Measurements from ENCODE around the gene WDR1. TPM values are rescaled to one million over a fixed set of nuclear protein-coding genes. Genes with fewer than 3 reads are reported as not detected.
"Not testable (repeated sequence)": the region's sequence is repeated elsewhere in the genome, so short reads cannot be mapped to it uniquely, and the experiment has no call there.

WDR1 gene
- total RNA-seq, 1 donor from 2014 or later: 200 TPM

GRCh38 chr4:10134141-10134540 lies 17.5 kb upstream of the WDR1 start:
- H3K36me3 Mint-ChIP-seq (ENCODE audit: insufficient read depth): no peaks in the 10 kb centered on the region

DNA sequence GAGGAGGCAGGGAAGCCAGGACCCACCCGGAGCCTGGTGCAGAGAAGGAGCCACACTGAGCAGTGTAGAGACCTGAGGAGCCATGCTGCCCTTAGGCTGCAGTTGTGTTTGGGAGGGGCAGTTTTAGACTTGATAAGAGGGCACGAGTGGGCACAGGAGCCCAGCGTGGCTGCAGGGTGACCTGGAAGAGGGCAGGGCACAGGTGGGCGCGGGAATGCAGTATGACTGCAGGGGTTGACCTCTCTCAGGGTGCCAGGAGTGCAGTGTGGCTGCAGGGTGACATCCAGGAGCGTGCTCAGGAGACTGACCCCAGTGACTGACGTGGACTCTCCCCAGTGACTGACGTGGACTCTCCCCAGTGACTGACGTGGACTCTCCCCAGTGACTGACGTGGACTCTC lies 14.6 kb upstream of the WDR1 start:
- Mint-ChIP-seq H3K9me3 (ENCODE audit: low read depth) (peaks cover 3% of the 10 kb centered on the region), H3K4me3 (ENCODE audit: low read depth) (no peak overlapping the region), H3K4me1 (ENCODE audit: low read depth) (peaks cover 11% of the 10 kb centered on the region), H3K36me3 (ENCODE audit: insufficient read depth) (no peaks in the 10 kb centered on the region), H3K27me3 (peaks cover 4% of the 10 kb centered on the region), H3K27ac (no peak overlapping the region)
- DNase-seq (ENCODE audit: low spot score, unreplicated experiment): no peak
- TF ChIP-seq CTCF (IDR thresholded peaks at IDR 0.05; ENCODE audit: unreplicated experiment): no peak

More at GRCh38 chr4:10134141-10134540, 17.5 kb upstream of the WDR1 start:
- H3K27me3 Mint-ChIP-seq: peaks cover 4% of the 10 kb centered on the region
- H3K4me3 Mint-ChIP-seq (ENCODE audit: low read depth): no peak overlapping the region
- H3K27ac Mint-ChIP-seq: no peak overlapping the region
- no peaks in the 10 kb centered on the region for H3K4me1 Mint-ChIP-seq (ENCODE audit: low read depth)
- TF ChIP-seq CTCF (IDR thresholded peaks at IDR 0.05; ENCODE audit: unreplicated experiment): no peak
- DNase-seq (ENCODE audit: low spot score, unreplicated experiment): no peak
- H3K9me3 Mint-ChIP-seq (ENCODE audit: low read depth): no peaks in the 10 kb centered on the region

- peaks cover 11% of the 10 kb centered on the region for H3K4me1 Mint-ChIP-seq (ENCODE audit: low read depth)
- TF ChIP-seq CTCF (IDR thresholded peaks at IDR 0.05; ENCODE audit: unreplicated experiment): no peak
- no peak overlapping the region for H3K27ac Mint-ChIP-seq
- H3K27me3 Mint-ChIP-seq: peaks cover 8% of the 10 kb centered on the region
- no peaks in the 10 kb centered on the region for H3K36me3 Mint-ChIP-seq (ENCODE audit: insufficient read depth)
- no peak overlapping the region for H3K4me3 Mint-ChIP-seq (ENCODE audit: low read depth)
- no peak for DNase-seq (ENCODE audit: low spot score, unreplicated experiment)
- H3K9me3 Mint-ChIP-seq (ENCODE audit: low read depth): peaks cover 6% of the 10 kb centered on the region
These were observed 13.7 kb upstream of the WDR1 start for GRCh38 chr4:10130178-10130888.

DNA sequence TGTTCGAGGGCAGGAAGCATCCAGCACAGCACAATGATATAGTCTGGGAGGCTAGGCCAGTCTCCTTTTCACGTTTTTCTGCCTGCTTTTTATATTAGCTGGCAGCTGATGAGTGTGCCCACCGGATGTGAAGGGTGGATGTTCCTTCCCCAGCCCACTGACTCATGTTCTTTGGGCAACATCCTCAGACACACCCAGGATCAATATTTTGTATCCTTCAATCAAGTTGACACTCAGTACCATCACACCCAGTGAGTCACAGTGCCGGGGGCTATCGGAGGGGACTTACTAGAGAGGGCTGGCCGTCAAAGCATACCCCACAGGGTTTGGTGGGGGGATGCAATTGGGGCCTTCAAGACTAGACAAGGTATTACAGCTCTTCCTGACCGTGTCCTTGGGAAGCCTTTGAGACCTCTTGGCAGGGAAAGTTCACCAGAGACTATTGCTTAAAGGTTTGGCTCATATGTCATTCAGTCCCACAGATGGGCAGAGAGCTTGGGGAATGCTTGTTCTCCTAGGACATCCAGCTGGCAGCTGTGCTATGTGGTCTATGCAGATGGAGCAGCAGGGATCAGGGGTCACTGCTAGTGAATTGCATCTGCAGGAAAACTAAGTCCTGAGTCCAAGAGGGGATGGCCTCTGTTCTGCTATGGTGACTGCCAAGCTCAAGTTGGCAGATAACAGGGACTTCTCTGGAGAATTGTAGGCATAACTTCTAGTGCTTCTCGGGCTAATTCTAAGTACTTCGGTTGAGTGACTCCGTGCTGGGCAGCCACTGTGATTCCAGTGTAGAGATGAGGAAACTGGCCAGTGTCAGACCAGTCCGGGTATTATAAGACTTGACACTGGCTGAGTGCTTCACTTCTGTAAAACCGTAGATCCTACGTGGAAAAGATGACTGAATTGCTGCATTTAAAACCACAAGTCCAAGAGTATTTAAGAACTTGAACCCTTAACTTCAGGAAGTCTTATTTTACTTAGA lies 12.9 kb upstream of the WDR1 start:
- Mint-ChIP-seq H3K4me1 (ENCODE audit: low read depth) (peaks cover 11% of the 10 kb centered on the region), H3K27me3 (peaks cover 8% of the 10 kb centered on the region), H3K4me3 (ENCODE audit: low read depth) (no peak overlapping the region), H3K27ac (no peak overlapping the region), H3K9me3 (ENCODE audit: low read depth) (peaks cover 6% of the 10 kb centered on the region), H3K36me3 (ENCODE audit: insufficient read depth) (no peaks in the 10 kb centered on the region)
- DNase-seq (ENCODE audit: low spot score, unreplicated experiment): no peak
- TF ChIP-seq CTCF (IDR thresholded peaks at IDR 0.05; ENCODE audit: unreplicated experiment): no peak

DNA sequence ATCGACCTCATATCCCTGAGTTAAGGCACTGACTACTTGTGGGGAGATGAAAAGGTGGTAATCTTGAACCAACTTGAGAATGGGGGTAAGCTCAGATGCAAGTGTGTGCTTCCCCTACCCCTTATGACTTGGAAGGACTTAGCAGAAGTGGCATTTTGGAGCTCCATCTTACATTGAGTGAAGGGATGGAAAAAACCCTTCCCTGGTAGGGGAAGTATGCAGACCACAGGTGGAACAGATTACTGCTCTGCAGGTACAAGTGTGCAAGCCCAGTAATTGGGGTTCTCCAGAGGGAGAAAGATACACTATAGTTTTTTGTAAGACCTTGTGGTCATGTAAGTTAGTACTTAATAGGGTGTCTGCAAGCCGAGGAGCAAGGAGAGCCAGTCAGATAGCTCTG lies 12.2 kb upstream of the WDR1 start:
- DNase-seq (ENCODE audit: low spot score, unreplicated experiment): no peak
- H3K36me3 Mint-ChIP-seq (ENCODE audit: insufficient read depth): no peaks in the 10 kb centered on the region
- peaks cover 8% of the 10 kb centered on the region for H3K27me3 Mint-ChIP-seq
- peaks cover 6% of the 10 kb centered on the region for H3K9me3 Mint-ChIP-seq (ENCODE audit: low read depth)
- peaks cover 12% of the 10 kb centered on the region for H3K4me1 Mint-ChIP-seq (ENCODE audit: low read depth)
- no peak for TF ChIP-seq CTCF (IDR thresholded peaks at IDR 0.05; ENCODE audit: unreplicated experiment)
- H3K4me3 Mint-ChIP-seq (ENCODE audit: low read depth): no peak overlapping the region
- no peak overlapping the region for H3K27ac Mint-ChIP-seq

DNA sequence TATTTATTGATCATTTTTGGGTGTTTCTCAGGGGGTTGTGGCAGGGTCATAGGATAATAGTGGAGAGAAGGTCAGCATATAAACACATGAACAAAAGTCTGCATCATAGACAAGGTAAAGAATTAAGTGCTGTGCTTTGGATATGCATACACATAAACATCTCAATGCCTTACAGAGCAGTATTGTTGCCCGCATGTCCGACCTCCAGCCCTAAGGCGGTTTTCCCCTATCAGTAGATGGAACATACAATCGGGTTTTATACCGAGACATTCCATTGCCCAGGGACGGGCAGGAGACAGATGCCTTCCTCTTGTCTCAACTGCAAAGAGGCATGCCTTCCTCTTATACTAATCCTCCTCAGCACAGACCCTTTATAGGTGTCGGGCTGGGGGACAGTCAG lies 10.9 kb upstream of the WDR1 start:
- H3K36me3 Mint-ChIP-seq (ENCODE audit: insufficient read depth); H3K27ac Mint-ChIP-seq; H3K4me3 Mint-ChIP-seq (ENCODE audit: low read depth); H3K9me3 Mint-ChIP-seq (ENCODE audit: low read depth); DNase-seq (ENCODE audit: low spot score, unreplicated experiment); H3K27me3 Mint-ChIP-seq: not testable (repeated sequence)
- H3K4me1 Mint-ChIP-seq (ENCODE audit: low read depth): peaks cover 16% of the 10 kb centered on the region
